ENCODE data around the gene OR2A14. TPM values are rescaled to one million over a fixed set of nuclear protein-coding genes. Genes with fewer than 3 reads are reported as not detected.
A peak's percentile ranks its signal among the peaks of the same experiment; 100 is the strongest.
"Not testable (repeated sequence)": the region's sequence is repeated elsewhere in the genome, so short reads cannot be mapped to it uniquely, and the experiment has no call there.

OR2A14 gene
- total RNA-seq, 1 donor from 2014 or later: not detected

DNA sequence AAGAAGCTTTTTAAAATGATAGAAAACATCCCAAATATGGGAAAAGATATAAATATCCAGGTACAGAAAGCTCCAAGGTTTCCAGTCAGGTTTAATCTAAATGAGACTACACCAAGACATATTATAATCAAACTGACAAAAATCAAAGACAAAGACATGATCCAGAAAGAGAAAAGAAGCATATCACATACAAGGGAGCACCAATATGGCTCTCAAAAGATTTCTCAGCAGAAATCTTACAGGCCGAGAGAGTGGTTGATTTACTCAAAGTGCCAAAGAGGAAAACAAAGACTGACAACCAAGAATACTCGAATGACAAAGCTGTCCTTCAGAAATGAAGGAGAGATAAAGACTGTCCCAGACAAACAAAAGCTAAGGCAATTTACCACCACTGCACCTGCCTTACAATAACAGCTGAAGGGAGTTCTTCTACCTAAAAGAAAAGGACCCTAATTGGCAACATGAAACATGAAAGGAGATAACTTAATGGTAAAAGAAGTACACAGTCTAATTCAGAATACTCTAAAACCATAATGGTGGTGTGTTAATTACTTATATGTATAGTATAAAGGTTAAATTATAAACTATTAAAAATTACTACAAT lies 25.4 kb downstream of the OR2A14 start:
- DNase-seq (ENCODE audit: low read depth): no peak

DNA sequence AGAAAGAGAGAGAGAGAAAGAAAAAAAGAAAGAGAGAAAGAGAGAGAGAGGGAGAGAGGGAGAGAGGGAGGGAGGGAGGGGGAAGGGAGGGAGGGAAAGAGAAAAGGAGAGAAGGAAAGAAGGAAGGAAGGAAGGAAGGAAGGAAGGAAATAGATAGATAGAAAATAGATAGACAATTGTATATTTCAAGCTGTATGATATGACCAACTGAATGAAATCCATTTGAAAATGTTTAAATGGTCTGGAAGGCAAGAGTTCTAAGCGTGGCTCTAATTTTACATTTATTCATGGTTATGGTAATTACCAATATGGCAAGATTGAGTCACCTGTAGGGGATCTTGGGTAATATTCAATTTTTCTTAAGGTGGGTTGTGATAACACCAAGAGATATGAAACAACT lies 35.9 kb downstream of the OR2A14 start:
- DNase-seq (ENCODE audit: low read depth): no peak

DNA sequence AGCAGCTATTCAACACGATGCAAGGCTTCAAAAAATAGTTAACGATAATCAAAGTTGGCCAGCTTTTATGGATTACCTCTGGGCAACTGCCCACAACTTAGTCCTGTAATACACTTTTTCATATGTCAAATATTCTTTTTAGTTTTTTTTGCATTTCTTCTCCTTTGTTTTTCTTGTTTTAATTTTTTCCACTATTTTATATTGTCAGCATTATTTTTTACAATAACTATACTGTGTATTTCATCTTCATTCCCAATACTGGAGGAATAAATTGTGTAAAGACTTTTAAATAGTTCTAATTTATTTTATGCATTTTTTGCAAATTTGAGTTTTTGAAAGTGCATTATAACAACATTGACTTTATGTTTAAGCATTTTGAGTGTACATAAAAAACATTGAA lies 41.8 kb downstream of the OR2A14 start:
- no peak for DNase-seq (ENCODE audit: low read depth)

DNA sequence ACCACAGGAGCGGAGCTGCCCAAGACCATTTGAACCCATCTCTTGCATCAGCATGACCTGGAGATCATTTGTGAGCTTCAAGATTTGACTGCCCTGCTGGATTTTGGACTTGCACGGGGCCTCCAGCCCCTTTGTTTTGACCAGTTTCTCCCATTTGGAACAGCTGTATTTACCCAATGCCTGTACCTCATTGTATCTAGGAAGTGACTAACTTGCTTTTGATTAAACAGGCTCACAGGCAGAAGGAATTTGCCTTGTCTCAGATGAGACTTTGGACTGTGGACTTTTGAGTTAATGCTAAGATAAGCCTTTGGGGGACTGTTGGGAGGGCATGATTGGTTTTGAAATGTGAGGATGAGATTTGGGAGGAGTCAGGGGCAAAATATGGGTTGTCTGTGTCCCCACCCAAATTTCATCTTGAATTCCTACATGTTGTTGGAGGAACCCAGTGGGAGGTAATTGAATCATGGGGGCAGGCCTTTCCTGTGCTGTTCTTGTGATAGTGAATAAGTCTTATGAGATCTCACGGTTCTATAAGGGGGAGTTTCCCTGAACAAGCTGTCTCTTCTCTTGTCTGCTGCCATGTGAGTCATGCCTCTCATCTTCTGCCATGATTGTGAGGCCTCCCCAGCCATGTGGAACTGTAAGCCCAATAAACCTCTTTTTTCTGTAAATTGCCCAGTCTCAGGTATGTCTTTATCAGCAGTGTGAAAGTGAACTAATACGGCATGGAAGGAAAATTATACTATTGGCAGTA lies 48.8 kb downstream of the OR2A14 start:
- DNase-seq (ENCODE audit: low read depth): not testable (repeated sequence)

DNA sequence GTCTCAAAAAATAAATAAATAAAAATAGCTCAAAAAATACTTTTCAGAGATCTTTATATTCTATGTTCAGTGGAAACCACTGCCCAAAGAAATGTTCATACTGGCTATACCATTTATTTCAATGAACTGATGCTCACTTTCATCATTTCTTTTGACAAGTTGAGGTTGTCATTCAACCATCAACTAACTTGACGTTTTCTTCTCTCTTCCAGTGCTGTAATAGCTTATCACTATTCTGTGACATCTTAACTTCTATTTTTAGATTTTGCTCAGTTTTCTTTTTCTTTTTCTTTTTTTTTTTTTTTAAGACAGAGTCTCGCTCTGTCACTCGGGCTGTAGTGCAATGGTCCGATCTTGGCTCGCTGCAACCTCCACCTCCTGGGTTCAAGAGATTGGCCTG lies 51.6 kb downstream of the OR2A14 start:
- no peak for DNase-seq (ENCODE audit: low read depth)

DNA sequence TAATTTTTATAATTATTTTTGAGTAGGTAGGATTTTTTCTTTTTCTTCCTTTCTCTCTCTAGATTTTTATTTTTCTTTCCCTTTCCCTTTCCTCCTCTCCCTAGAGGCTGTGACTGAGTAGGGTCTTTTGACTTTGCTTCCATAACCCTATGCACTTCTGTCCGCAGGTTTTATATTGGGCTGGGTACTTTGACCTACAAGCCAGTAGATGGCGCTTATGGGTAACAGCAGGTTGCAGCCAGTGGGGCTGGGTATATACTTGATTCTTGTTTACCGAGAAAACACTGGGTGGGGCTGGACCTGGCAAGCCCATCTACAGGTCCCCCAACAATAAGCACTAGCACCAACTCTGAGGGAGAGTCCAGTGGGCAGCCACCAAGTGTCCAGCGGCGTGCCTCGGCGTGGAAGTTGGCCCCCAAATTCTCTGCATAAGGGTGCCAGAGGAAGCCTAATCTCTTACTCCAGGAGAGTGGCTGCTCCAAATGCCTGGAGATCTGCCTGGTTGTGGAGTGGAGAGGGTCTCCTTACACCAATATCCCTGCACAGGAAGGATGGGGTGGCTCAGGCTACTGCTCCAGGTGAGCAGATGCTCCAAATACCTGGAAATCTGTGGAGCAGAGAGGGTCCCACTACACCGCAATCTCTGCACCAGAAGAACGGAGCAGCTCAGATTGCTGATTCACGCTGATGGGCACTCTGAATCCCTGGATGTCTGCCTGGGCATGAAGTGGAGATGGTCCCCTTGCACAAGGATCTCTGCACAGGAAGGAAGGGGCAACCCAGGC lies 55.6 kb downstream of the OR2A14 start:
- DNase-seq (ENCODE audit: low read depth): peak; percentile 8

DNA sequence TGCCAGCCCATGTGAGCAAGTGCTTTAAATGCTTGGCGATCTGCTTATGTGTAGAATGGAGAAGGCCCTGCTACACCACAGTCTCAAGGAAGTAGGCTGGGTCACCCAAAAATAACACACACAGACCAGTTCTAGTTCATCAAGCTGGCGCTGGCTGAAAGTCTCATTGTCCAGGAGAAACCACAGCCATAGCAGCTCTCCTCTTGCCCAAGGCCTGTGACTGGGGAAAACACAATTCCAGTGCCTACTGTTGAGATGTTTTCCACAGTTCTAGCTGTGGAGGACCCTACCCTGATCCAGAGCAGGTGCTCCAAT lies 56.1 kb downstream of the OR2A14 start:
- not testable (repeated sequence) for DNase-seq (ENCODE audit: low read depth)

Other genes with a start within 250 kb of the OR2A14 start
- gene TCAF1, start 221.0 kb upstream of the OR2A14 start, total RNA-seq: 66.5 and 91.9 TPM in 2 replicates
- not detected in 2 replicates for gene OR2F2, start 187.9 kb upstream of the OR2A14 start, total RNA-seq
- not detected in 2 replicates for gene OR2F1, start 168.3 kb upstream of the OR2A14 start, total RNA-seq
- not detected in 2 replicates for gene OR6B1, start 122.9 kb upstream of the OR2A14 start, total RNA-seq
- gene OR2A5, start 74.2 kb upstream of the OR2A14 start, total RNA-seq: not detected in 2 replicates
- gene OR2A25, start 53.4 kb upstream of the OR2A14 start, total RNA-seq: not detected in 2 replicates
- gene OR2A12, start 36.9 kb upstream of the OR2A14 start, total RNA-seq: not detected in 2 replicates
- gene OR2A2, start 13.6 kb upstream of the OR2A14 start, total RNA-seq: not detected in 2 replicates
- 7.3 and 17.4 TPM in 2 replicates for gene CTAGE4, start 60.3 kb downstream of the OR2A14 start, total RNA-seq
- 22.4 and 25.0 TPM in 2 replicates for gene ARHGEF35, start 72.7 kb downstream of the OR2A14 start, total RNA-seq
- 0.15 TPM in 1 of 2 replicates, not detected in the other for gene OR2A42, start 116.4 kb downstream of the OR2A14 start, total RNA-seq
- 1.7 and 5.6 TPM in 2 replicates for gene OR2A7, start 141.6 kb downstream of the OR2A14 start, total RNA-seq
- 2.3 and 3.9 TPM in 2 replicates for gene CTAGE8, start 146.1 kb downstream of the OR2A14 start, total RNA-seq
- gene OR2A1, start 189.2 kb downstream of the OR2A14 start, total RNA-seq: 0.05 TPM in 1 of 2 replicates, not detected in the other
- gene ARHGEF5, start 232.2 kb downstream of the OR2A14 start, total RNA-seq: 15.6 and 34.1 TPM in 2 replicates